Type B pancreatic cell (in vitro differentiated cells): ENCODE results near the gene TFPI2. TPM values are rescaled to one million over a fixed set of nuclear protein-coding genes. Genes with fewer than 3 reads are reported as not detected.

Experiments used
- DNase-seq: peaks from one replicate; pipeline ENCODE4 v3.0.0; 2021; ENCODE audit warnings: mixed read lengths; ENCODE audit not compliant: unreplicated experiment; ENCODE audit errors: extremely low spot score
- H3K27ac Mint-ChIP-seq: 2 replicates; pipeline ENCODE4 v1.8.0; 2021; ENCODE audit warnings: mild to moderate bottlenecking, mixed read lengths
- H3K27me3 Mint-ChIP-seq: 2 replicates; pipeline ENCODE4 v1.8.0; 2021; ENCODE audit warnings: mixed read lengths
- H3K36me3 Mint-ChIP-seq: 2 replicates; pipeline ENCODE4 v1.8.0; 2021; ENCODE audit warnings: mixed read lengths
- H3K4me1 Mint-ChIP-seq: one replicate; pipeline ENCODE4 v1.8.0; 2021; ENCODE audit warnings: mixed read lengths; ENCODE audit not compliant: unreplicated experiment
- H3K4me3 Mint-ChIP-seq: 2 replicates; pipeline ENCODE4 v1.8.0; 2021; ENCODE audit warnings: mild to moderate bottlenecking, mixed read lengths
- H3K9me3 Mint-ChIP-seq: 2 replicates; pipeline ENCODE4 v1.8.0; 2021; ENCODE audit warnings: mixed read lengths
- total RNA-seq: library from RNA; stranded (reverse); gene quantifications from 2 replicates; pipeline ENCODE4 v1.2.1, GENCODE V29; 2021; ENCODE audit warnings: low replicate concordance
- TF ChIP-seq, protein P1 (sequence below): fragments of 200-600 bp; sonication (generic); conservative IDR thresholded peaks from 2 replicates; pipeline ENCODE4 v1.5.0; 2021; ENCODE audit warnings: antibody characterized with exemption, mild to moderate bottlenecking

The TFPI2 gene
- total RNA-seq, 1 donor from 2014 or later = 4.9 TPM

DNA sequence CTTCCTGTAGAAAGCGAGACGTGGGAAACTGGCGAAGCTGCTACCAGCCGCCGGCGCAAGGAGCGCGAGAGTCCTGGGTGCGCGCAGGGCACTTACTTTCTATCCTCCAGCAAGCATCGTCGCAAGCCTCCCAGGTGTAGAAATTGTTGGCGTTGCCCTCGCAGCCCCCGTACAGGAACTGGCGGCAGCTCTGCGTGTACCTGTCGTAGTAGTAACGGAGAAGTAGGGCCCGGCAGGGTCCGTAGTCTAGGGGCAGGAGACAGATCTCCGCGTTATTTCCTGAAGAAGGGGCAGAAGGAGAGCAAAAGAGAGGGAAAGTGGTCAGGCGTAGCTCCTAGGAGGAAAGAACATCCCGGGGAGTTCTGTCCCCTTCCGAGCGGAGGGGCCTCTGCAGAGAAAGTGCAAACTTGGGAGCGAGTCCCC lies 501 bp downstream of the TFPI2 start:
- DNase-seq = no peak
- peaks cover 10% of the 10 kb centered on the region for H3K4me1 Mint-ChIP-seq
- H3K27ac Mint-ChIP-seq = peak overlapping the region; percentile 50
- H3K4me3 Mint-ChIP-seq = peak overlapping the region; percentile 97
- no peaks in the 10 kb centered on the region for H3K9me3 Mint-ChIP-seq
- no peaks in the 10 kb centered on the region for H3K36me3 Mint-ChIP-seq
- H3K27me3 Mint-ChIP-seq = peaks cover 67% of the 10 kb centered on the region
- TF ChIP-seq, protein P1, sequence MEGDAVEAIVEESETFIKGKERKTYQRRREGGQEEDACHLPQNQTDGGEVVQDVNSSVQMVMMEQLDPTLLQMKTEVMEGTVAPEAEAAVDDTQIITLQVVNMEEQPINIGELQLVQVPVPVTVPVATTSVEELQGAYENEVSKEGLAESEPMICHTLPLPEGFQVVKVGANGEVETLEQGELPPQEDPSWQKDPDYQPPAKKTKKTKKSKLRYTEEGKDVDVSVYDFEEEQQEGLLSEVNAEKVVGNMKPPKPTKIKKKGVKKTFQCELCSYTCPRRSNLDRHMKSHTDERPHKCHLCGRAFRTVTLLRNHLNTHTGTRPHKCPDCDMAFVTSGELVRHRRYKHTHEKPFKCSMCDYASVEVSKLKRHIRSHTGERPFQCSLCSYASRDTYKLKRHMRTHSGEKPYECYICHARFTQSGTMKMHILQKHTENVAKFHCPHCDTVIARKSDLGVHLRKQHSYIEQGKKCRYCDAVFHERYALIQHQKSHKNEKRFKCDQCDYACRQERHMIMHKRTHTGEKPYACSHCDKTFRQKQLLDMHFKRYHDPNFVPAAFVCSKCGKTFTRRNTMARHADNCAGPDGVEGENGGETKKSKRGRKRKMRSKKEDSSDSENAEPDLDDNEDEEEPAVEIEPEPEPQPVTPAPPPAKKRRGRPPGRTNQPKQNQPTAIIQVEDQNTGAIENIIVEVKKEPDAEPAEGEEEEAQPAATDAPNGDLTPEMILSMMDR = no peak

DNA sequence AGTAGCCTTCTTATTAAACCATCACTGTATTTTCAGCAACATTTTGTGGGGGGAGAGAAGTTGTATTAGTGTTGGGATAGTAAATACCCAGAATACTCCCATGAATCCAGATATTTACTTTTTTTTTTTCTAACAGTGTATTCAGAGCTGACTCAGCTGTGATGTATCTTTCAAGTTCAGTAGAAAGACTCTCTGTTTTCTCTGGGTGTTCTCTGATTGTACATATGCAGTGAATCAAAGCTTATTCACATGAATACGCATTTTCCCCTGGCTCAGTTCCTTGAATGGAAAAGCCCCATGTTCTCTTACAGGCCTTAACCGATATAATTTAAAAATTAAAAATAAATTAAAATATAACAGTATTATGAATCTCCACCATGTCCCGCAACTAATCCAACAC lies 1.3 kb downstream of the TFPI2 start:
- H3K9me3 Mint-ChIP-seq = no peaks in the 10 kb centered on the region
- H3K27me3 Mint-ChIP-seq = peaks cover 65% of the 10 kb centered on the region
- H3K4me1 Mint-ChIP-seq = peaks cover 10% of the 10 kb centered on the region
- DNase-seq = no peak
- no peaks in the 10 kb centered on the region for H3K36me3 Mint-ChIP-seq
- peak overlapping the region; percentile 97 for H3K4me3 Mint-ChIP-seq
- H3K27ac Mint-ChIP-seq = no peak overlapping the region
- TF ChIP-seq, protein P1 = no peak

DNA sequence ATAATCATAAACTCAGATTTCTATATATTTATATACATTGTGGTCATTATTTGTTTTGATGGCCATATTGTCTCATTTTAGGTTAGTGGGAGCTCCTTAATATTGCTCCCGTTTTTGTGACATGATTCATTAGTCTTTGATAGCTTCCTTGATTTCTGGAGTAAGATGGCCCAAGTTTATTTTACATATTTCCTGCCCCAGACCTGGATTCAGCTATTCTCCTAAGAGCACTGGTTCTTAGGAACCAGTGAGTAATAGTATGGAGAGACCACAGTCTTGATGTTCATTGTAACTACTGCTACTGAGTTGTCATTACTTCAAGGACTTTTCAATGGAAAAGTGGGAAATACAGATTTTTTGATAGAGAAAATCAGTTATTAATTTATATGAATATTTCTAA lies 6.0 kb downstream of the TFPI2 start:
- no peaks in the 10 kb centered on the region for H3K4me1 Mint-ChIP-seq
- no peak for DNase-seq
- peaks cover 37% of the 10 kb centered on the region for H3K27me3 Mint-ChIP-seq
- H3K4me3 Mint-ChIP-seq = no peak overlapping the region
- TF ChIP-seq, protein P1 = no peak
- no peaks in the 10 kb centered on the region for H3K36me3 Mint-ChIP-seq
- no peak overlapping the region for H3K27ac Mint-ChIP-seq
- no peaks in the 10 kb centered on the region for H3K9me3 Mint-ChIP-seq

DNA sequence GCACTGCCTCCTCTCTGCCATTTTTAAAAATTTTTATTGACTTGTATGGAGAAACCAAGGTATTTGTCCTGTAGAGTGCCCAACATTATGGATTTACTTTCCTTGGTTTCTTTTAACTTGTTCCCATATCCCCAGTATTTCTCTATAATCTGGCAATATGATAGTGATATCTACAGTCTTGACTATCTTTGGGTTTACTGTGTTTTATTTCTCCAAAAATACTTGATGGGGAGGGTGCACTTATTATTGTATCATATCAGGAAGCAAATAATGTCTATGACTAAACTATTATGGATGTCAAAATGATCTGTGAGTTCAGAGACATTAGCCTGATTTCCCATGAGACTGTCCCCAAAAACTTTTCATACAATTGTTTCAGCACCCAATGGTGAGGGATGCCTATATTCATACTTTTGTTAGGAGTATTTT lies 6.6 kb downstream of the TFPI2 start:
- Mint-ChIP-seq H3K4me3 (no peak overlapping the region), H3K9me3 (no peaks in the 10 kb centered on the region), H3K4me1 (no peaks in the 10 kb centered on the region), H3K27me3 (peaks cover 31% of the 10 kb centered on the region), H3K36me3 (no peaks in the 10 kb centered on the region), H3K27ac (no peak overlapping the region)
- no peak for DNase-seq
- TF ChIP-seq, protein P1 = no peak

DNA sequence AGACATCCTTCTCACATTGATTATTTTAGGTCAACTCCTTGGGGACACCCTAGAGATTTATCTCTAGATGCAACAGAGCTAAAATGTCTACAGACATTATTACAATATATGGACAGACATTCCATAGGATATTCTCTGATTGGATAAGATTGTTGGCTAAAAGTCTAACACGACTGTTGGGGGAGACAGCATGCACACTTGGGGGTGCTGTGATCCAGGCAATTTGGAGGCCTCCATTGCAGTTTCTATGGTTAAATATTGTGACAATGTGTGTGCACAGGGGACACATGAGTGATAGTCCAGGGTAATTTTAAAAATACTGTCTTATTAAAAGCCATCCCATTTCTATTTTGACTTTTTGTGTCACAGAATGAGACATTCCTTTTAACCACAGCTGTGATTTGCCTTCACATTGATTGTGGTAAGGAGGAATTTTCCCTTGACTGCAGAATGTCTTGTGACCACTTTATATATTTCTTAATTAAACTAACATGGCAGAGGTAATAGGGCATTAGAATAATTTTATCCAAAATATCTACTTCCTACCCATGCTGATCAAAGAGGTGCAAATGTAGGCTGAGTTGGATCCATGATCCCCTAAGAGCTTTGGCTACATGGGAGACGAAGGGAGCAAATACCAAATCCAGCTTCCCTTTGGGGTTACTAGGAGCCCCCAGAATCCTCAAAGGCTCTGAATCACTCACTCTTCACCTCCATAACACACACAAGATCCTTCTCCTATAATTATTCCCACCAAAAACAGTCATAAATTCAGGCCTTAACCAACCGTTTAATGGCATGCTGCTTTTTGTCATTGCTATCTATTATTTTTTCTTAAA lies 7.3 kb downstream of the TFPI2 start:
- no peak for DNase-seq
- Mint-ChIP-seq H3K27me3 (peaks cover 25% of the 10 kb centered on the region), H3K36me3 (no peaks in the 10 kb centered on the region), H3K27ac (no peak overlapping the region), H3K4me1 (no peaks in the 10 kb centered on the region), H3K9me3 (no peaks in the 10 kb centered on the region), H3K4me3 (no peak overlapping the region)
- TF ChIP-seq, protein P1 = no peak
